GM21786 (cell line): ENCODE measurements around the gene SUSD4.

Experiments used
- ATAC-seq: cut with Tn5 transposase; IDR thresholded peaks from one replicate; pipeline ENCODE4 v1.9.1; 2021; ENCODE audit not compliant: unreplicated experiment

SUSD4 gene

DNA sequence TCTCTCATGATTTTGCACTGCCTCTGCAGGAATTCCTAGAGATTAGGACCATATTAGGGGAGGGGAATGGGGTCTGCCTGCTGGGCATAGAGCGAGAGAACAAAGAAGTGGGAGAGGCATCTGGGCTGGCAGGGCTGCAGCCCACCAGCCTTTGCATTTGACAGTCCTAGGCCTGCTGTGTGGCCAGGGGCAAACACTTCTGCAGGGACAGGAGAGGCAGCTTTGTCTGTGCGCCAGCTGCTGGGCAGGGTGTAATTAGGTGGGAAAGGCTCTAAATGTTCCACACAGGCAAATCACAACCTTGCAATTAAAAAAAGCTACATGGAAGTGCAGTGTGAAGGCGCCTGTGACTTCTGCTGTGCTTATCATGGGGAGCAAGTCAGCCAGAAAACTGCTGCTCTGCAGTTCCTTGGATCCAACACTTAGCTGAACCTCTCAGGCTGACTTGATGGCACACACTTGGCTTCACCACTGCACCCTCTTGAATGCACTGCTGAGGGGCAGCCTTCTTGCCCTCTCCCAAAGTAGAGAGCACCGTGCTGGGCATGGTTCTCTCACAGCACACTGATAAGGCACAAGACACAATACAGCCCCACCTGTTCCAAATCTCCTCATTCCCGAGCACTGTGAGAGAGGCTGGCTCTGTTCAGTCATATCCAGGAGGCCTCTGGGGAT is 147.3 kb downstream of the SUSD4 start:
- ATAC-seq: no peak

DNA sequence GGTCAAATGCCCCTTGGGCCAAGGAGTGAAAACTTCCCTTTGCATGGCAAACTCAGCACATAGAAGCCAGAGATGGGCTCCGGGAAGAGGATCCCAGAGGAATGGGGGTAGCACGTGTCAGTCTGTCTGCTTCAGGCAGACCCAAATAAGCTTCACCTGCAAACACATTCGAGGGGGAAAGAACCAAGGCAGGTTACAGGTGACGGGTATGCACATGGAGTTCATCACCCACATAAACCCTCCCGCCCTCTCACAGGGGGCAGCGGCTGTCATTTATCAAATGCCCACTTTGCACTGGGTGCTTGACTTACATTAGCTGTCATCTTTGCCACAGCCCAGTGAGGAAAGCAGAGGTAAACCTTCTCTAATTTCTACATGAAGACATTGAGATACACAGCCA is 147.9 kb downstream of the SUSD4 start:
- no peak for ATAC-seq

DNA sequence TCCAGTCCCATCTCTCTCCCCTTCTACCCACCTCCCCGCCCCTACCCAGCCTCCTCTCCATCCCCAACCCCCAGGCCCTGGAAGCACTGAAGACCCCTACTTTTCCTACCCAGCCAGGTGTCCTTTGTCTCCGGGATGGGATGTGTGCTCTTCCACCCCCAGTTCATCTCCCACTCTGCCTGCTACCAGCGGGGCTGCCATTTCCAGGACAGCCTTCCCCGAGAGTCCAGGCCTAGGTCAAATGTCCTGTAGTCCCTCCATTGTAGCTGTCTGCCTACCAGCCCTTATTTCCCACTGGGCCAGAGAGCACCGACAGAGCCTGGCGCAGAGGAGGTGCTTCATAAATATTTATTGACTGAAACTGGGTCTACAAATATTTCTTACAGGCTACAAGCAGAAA is 148.9 kb downstream of the SUSD4 start:
- ATAC-seq: no peak

DNA sequence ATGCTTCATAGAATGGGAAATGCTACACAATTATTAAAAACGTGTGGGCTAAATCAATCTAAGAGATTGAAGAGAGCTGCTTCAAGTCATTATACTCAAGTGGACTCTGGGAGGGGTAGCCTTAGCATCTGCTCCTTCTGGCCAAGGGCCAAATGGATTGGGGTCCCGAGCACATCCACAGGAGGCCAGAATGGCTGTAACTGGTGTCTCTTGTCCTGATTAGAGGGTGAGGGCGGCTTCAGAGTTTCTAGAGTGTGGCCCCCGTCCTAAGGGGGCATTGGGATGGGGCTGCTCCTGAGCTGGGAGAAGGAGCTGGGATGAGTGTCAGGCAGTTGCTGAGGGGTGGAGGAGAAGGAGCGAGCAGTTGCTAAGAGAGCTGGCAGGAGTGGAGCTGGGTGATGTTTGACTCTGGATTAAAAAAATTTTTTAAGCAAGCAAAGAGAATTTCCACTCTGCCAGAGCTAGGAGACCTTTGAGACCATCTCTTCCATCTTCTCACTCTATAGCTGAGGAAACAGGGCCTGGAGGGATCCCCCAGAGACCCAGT is 149.6 kb downstream of the SUSD4 start:
- ATAC-seq: no peak

DNA sequence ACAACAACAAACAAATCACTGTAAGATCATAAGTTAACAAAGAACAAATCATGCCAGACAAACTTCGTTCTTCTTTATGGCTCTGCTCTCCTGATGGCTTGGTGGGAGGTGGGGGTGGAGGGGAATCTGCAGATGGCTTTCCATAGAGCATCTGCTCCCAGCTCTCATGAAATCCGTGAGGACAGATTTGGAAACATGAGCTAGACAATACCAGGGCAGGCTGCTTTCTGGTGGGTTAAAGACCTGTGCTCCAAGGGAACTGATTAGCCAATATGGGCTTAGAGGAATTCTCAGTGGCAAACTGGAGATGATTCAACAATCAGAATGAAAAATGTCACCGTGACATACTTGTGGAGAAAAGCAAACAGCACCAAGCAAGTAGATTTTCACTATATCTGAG is 151.5 kb downstream of the SUSD4 start:
- no peak for ATAC-seq

DNA sequence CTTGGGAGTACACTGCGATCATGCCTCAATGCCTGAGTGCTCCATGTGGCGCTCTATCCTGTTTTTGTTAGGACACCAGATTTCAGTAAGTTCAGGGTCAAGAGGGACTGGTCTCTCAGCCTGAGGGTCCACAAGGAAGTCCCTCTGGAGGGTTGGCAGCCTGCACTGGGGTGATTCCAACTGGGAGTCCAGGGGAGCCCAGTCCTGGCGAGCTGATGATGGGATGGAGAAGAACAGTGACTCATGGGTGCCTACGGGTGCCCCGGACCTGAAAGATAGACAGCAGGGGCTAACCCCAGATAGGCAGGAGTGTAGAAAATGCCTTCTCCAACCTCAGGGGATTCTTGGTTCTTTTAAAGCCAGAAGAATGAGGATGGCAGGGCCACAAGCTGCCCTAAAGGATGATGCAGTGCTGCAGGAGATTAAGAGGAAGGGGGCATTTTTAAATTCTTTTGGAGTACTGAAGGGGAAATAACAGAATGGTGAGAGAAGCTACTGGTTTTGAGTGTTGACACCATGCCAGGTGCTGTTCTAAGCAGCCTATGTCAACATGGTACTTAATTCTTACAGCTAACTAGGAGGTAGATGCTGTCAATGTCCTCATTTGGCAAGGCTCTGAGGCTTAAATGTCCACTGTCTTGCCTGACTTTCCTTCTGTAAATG is 152.5 kb downstream of the SUSD4 start:
- no peak for ATAC-seq

DNA sequence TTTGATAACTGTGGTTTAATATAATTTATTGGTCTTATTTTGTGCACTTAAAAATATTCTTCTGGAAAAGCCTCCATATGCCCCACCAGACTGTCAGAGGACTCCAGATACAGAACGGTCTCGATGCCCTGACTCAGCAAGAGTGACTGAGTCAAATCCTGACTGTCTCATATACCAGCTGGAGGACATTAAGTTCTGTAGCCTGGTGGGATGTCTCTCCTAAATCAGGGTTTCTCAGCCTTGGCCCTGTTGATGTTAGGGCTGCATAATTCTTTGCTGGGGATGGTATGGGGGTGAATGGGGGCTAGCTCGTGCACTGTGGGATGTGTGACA is 153.2 kb downstream of the SUSD4 start:
- ATAC-seq: no peak

DNA sequence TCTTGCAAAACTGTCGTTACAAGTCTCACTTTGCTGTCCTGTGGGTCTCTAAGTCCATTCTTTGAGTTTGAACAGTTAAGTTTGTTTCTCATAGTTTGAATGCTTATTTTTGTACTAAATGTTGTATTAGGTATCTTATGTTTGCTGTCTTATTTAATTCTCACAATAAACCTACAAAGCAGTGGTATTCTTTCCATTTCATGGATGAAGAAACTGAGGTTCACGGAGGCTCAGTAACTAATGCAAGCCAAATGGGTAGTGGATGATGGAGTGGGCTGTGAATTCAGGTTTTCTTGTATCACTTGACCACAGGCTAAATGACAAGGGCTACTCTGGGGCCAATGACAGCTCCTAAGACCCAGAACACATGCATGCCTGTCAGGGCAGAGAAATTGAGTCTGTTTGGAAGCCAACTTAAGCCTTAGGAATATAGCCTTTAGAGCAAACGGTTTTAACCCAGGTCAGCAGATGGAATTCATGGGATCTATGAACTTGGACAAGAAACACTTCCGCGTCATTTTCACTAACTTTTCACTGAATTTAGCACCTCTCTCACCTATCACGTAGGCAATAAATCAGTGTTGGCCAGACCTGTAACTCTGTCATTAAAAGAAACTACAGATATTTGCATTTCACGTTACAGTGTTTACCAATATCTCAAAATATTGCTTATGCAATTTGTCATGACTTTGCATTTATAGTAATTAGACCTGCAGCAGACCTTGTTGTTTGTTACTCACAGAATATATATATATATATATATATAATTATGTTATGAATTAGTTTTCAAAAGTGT is 153.8 kb downstream of the SUSD4 start:
- no peak for ATAC-seq

DNA sequence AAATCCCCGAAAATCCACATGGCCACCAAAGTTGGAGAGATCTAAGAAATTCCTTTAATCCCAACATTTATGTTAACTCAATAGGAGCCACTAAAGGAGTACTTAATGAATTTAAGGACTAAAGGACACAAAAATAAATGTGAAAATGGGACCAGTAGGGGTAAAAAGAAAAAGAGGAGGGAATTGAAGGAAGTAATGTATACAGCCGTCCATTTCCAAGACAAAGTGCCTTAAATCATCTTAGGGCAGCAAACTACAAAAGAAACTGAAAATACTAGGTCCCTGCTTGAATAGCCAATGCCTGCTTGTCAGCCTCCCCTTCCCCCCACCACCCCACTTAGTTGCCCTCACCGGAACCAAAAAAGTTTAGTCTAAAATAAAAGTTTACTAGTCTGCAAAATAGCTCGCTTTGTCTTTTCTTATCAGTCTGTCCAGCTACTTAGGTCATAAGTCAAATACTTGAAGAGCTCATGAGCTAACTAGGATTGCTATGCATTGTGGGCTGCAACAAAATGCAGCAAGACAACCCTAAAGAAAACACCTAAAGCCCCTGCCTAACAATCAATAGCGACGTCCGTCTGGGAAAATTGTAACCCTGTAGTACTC is 154.6 kb downstream of the SUSD4 start:
- ATAC-seq: no peak

DNA sequence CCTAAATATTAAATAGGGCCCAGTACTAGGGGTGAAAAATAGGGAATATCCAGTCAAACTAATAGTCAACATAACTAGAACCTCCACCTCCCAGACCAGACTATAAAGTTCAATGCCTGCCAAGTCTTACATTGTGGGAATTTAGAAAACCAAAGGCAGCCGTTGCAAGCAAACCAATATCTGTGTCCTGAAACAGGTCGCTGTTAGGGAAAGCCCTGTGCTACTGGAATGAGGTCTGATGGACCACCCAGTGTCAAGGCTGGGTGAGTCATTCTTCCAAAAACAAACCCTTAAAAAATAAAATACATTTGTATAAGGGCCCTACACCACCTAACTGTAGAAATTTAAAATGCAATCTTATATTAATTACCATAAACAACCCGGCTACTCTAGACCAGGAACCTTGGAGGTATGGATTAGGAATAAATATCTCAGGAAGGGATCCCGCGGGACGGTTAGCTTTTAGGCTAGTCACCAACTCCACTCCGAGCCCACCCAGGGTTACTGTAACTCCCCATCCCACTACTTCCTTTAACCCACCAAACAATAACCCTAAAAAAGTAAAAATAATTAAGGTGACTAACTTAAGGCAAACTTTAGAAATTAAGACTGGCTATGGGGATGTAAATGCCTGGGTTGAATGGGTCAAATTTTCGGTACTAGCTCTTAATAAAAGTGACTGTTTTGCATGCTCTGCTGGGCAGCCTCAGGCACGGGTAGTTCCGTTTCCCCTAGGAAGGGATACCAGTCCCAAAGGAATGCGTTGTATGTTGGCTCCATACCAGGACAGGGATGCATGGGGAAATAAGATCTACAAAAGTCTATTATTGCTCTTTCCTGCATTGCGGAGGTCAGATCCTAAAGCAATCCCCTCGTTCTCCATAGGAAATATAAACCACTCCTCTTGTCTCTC is 155.6 kb downstream of the SUSD4 start:
- no peak for ATAC-seq

DNA sequence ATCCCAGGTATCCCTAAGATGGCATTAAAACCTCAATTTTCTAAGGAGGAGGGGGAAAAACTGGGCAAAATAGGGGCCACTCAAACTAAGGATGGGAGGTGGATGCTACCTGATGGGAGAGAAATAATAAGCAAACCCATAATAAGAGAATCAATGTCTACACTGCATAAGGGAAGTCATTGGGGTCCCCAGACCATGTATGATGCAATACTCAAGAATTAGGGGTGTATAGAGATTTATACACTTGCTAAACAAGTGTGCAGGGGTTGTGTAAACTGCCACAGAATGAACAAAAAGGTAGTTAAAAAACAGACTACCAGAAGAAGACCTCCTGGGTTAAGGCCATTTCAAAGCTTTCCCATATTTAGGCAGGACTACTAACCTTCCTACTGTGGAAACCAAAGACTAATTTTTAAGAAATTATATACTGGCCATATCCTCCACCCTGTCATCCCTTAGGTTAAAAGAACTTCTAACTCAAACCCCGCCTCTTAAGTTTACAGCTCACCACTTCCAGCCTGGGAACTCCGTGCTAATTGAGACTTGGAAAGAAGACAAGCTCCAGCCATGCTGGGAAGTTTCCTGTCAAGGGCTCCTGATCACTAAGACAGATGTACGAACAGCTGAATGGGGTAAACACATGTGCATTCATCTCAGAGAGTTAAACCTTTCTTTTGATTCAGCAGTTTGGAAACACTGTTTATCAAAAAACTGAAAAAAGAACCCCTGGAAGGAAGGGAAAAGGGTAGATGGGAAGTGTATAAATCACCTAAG is 156.5 kb downstream of the SUSD4 start:
- ATAC-seq: no peak

DNA sequence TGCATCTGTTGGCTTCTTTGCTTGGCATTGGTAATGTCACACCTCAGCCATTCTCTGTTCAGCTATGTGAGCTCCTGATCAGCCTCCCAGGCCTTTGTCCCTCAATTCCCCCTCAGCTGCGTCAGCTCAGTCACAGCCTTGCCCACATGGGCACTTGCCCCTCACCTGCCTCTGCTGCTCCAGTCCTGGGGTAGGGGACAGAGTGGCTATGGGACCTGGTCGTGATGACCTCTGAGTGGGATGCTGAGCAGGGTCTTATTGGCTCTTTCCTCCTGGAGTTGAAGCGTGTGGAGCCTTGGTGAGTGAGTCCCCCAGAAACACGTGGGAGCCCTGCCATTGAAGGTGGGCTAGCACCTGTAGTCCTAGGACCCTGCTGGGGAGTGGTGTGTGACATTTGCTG is 159.6 kb downstream of the SUSD4 start:
- no peak for ATAC-seq

DNA sequence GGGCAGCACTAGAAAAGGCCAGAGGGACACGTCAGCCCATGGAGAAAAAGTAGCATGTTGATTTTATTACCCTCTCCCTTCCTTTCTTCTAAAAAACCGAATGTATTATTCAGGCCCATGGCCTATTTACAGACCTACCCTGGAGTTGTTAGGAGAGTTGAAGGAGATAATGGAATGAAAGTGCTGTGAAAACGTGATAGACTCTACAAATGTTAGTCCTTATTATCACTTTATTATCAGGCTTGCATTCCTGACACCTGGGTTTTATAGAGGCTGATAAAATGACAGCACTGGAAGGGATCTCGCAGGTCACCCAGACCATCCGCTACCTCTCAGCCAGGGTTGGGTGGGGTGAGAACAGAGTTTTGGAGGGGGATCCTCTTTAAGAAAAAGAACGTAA is 160.3 kb downstream of the SUSD4 start:
- ATAC-seq: no peak

DNA sequence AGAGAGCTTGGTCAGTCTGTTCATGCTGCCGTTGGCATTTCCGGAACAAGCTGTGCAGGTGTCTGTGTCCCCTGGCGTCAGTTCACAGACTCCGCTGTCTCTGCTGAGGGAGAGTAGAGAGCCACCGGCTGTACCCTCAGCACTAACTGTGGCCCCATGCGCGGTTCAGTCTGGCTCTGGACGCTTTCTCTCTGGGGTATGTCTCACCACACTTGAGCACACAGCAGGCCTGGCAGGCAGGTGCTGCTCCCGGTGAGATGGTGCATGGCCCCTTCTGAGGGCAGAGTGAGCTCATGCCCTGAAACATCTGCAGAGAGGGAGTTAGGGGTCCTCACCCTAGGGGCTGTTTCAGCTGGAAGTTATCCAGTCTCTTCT is 161.0 kb downstream of the SUSD4 start:
- no peak for ATAC-seq

DNA sequence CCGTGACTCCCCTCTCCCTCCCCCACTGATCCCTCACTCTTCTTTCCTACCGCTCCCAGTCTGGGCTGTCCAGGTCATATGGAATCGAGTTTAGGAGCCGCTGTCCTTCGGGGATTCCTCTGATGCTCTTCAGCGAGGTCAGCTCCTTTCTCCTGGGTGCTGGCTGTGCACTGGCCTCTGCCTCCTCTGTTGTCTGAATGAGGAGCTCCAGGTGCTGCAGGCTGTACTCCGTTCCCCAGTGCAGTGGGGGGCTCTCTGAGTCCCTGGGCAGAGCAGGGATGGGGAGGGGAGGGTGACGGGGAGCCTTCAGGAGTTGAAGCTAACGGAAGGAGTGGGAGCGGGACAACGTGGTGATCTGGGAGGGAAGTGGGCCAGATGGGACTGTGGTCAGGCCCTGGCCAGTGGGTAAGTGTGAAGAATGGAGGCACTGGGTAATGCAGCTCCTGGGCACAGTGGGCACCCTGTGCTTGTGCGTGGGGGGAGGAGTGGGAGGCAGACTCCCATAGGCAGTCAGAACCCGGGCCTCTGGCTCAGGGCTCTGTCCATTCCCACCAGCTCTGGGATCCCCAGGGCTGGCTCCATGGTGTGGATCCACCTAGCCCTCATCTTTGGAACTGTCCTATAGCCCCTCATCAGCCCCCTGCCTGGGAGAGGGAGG is 161.5 kb downstream of the SUSD4 start:
- ATAC-seq: no peak

DNA sequence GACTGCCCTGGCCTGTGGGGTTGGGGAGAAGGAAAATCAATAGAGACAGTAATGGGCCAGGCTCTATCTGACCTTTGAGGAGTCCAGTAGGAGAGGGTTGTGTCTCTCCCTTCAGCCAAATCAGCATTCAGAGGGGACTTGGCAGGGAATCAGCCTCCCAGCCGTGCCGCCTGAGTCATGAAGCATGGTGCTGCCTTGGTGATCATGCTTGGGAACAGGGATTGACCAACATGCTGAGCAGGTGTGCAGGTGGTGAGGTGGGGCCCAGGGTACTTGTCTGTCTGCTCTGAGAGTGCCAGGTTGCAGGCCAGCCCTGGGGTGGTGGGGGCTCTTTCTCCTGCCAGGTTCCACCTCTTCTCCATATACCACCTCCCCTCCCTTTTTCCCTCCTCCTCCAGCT is 162.0 kb downstream of the SUSD4 start:
- ATAC-seq: no peak

DNA sequence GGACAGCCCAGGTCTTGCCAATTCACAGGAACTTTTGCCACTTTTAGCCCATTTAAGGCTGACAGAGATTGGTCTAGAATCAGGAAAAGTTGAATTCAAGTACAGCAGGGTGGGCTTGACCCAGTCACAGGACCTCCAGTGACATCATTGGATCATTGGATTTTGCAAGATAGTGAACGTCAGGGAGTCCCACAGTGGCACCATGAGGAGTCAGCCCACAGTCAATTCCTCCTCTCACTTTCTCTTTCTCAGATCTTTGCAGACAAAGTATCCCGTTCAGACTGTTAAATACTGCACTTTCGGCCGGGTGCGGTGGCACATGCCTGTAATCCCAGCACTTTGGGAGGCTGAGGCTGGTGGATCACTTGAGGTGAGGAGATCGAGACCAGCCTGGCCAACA is 163.1 kb downstream of the SUSD4 start:
- ATAC-seq: no peak

DNA sequence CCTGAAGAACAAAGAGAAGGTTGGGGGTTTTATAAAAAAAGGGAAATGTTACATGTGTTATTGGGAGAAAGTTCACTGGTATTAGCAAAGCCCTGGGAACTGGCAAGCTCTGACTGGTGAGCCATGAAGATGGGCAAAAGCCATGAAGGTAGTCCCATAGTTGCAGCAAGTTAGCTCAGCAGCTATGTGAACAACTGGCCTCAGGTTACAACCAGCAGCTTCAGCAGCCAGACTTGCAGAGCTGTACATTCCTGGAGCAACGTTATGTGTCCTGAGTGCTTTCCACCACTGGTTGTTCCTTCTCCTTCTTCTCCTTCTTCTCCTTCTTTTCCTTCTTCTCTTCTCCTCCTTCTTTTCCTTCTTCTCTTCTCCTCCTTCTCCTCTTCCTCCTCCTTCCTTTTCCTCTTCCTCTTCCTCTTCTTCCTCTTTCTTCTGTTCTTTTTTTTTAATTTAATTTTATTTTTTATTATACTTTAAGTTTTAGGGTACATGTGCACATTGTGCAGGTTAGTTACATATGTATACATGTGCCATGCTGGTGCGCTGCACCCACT is 164.8 kb downstream of the SUSD4 start:
- ATAC-seq: no peak

DNA sequence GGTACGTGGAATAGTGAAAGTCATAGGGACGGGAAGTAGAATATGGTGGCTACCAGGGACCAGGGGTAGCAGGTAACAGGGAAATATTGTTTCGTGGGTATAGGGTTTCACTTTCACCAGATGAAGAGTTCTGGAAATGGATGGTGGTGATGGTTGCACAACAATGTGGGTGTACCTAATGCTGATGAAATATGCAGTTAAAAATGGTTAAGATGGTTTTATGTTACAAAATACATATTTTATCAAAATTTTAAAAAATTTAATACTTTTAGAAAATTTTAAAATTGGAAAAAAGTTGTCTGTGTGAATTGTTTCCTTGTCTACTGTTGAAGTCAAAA is 165.4 kb downstream of the SUSD4 start:
- ATAC-seq: no peak
